HEK293 (cell line): Measurements from ENCODE around the gene FOXL2NB.

Experiments
- CTCF ChIA-PET: fragments of 350-600 bp; formaldehyde crosslinking; extraction: SDS; loops from one replicate; lab custom pipeline; 2021; ENCODE audit warnings: antibody characterized with exemption; lab: Yijun Ruan, JAX
- POLR2A ChIA-PET: fragments of 300-600 bp; formaldehyde crosslinking; extraction: SDS; loops from one replicate; lab custom pipeline; 2020; ENCODE audit warnings: antibody characterized with exemption, inconsistent platforms; lab: Yijun Ruan, JAX
- H3K27ac ChIP-seq: fragments of 200-500 bp; sonication (Bioruptor generic); 2 replicates; pipeline ENCODE4 v1.5.1; 2014; ENCODE audit warnings: low read depth, low read length, control low read depth, inconsistent platforms; ENCODE audit errors: extremely low read depth
- H3K36me3 ChIP-seq, 2 experiments: fragments of 200-500 bp in 1 of 2; sonication (Bioruptor generic) in 1 of 2; 1 replicate in 1 of 2; 2 replicates in 1 of 2; pipeline ENCODE4 v1.5.1; 2014 to 2017; ENCODE audit warnings: inconsistent platforms in 2 of 2, low read length in 2 of 2; ENCODE audit not compliant: control insufficient read depth in 2 of 2, insufficient read depth in 1 of 2
- H3K4me1 ChIP-seq: fragments of 200-500 bp; sonication (Bioruptor generic); 2 replicates; pipeline ENCODE4 v1.5.1; 2014; ENCODE audit warnings: mild to moderate bottlenecking, low read length, inconsistent platforms; ENCODE audit not compliant: control insufficient read depth, insufficient read depth
- H3K4me3 ChIP-seq: 2 replicates; pipeline ENCODE4 v1.5.1; 2011; ENCODE audit warnings: low read depth, mild to moderate bottlenecking, control low read depth, low read length, moderate library complexity
- H3K9me3 ChIP-seq: fragments of 200-500 bp; sonication (Bioruptor generic); 2 replicates; pipeline ENCODE4 v1.5.1; 2014; ENCODE audit warnings: low read depth, low read length, inconsistent platforms; ENCODE audit not compliant: control insufficient read depth, insufficient read depth
- MZF1 ChIP-seq: fragments of 450-650 bp; formaldehyde crosslinking; IDR thresholded peaks from 2 replicates; pipeline ENCODE4 v1.5.1; 2017; ENCODE audit warnings: missing biosample characterization, missing genetic modification characterization, borderline replicate concordance
- PRDM2 ChIP-seq: fragments of 450-650 bp; formaldehyde crosslinking; IDR thresholded peaks from 2 replicates; pipeline ENCODE4 v1.5.1; 2016; ENCODE audit warnings: missing biosample characterization, missing genetic modification characterization, borderline replicate concordance
- SALL2 ChIP-seq: fragments of 450-650 bp; formaldehyde crosslinking; IDR thresholded peaks from 2 replicates; pipeline ENCODE4 v1.5.0; 2017; ENCODE audit warnings: missing biosample characterization, mild to moderate bottlenecking, missing genetic modification characterization, borderline replicate concordance
- WT1 ChIP-seq: fragments of 450-650 bp; formaldehyde crosslinking; IDR thresholded peaks from 2 replicates; pipeline ENCODE4 v1.5.1; 2016; ENCODE audit warnings: missing biosample characterization, missing genetic modification characterization
- ZBTB20 ChIP-seq: fragments of 450-650 bp; formaldehyde crosslinking; IDR thresholded peaks from 2 replicates; pipeline ENCODE4 v1.5.1; 2016; ENCODE audit warnings: missing biosample characterization, missing genetic modification characterization
- ZBTB26 ChIP-seq: fragments of 450-650 bp; formaldehyde crosslinking; optimal IDR thresholded peaks from 2 replicates; pipeline ENCODE3; 2016; ENCODE audit warnings: missing biosample characterization, mild to moderate bottlenecking, missing genetic modification characterization
- ZBTB49 ChIP-seq: fragments of 450-650 bp; formaldehyde crosslinking; IDR thresholded peaks from 2 replicates; pipeline ENCODE4 v1.5.1; 2016; ENCODE audit warnings: missing biosample characterization, missing genetic modification characterization, low read depth
- ZFP37 ChIP-seq: fragments of 450-650 bp; formaldehyde crosslinking; IDR thresholded peaks from 2 replicates; pipeline ENCODE4 v1.5.1; 2016; ENCODE audit warnings: missing biosample characterization, missing genetic modification characterization
- ZFP41 ChIP-seq: fragments of 450-650 bp; formaldehyde crosslinking; IDR thresholded peaks from 2 replicates; pipeline ENCODE4 v1.5.1; 2016; ENCODE audit warnings: missing biosample characterization, missing genetic modification characterization, borderline replicate concordance
- ZNF2 ChIP-seq: fragments of 450-650 bp; formaldehyde crosslinking; IDR thresholded peaks from 2 replicates; pipeline ENCODE4 v1.5.1; 2016; ENCODE audit warnings: missing biosample characterization, missing genetic modification characterization
- ZNF423 ChIP-seq: fragments of 450-650 bp; formaldehyde crosslinking; IDR thresholded peaks from 2 replicates; pipeline ENCODE4 v1.5.1; 2016; ENCODE audit warnings: missing biosample characterization, missing genetic modification characterization
- ZNF510 ChIP-seq: fragments of 450-650 bp; formaldehyde crosslinking; IDR thresholded peaks from 2 replicates; pipeline ENCODE4 v1.5.1; 2018; ENCODE audit warnings: mild to moderate bottlenecking, missing genetic modification characterization, missing biosample characterization; ENCODE audit not compliant: insufficient replicate concordance
- ZNF571 ChIP-seq: fragments of 450-650 bp; formaldehyde crosslinking; IDR thresholded peaks from 2 replicates; pipeline ENCODE4 v1.5.0; 2017; ENCODE audit warnings: missing biosample characterization, missing genetic modification characterization
- ZNF639 ChIP-seq: fragments of 450-650 bp; formaldehyde crosslinking; IDR thresholded peaks from 2 replicates; pipeline ENCODE4 v1.5.1; 2016; ENCODE audit warnings: missing biosample characterization, missing genetic modification characterization
- ZNF654 ChIP-seq: fragments of 450-650 bp; formaldehyde crosslinking; IDR thresholded peaks from 2 replicates; pipeline ENCODE4 v1.5.1; 2016; ENCODE audit warnings: low read depth, missing biosample characterization, missing genetic modification characterization
- ZNF785 ChIP-seq: fragments of 450-650 bp; formaldehyde crosslinking; IDR thresholded peaks from 2 replicates; pipeline ENCODE4 v1.5.1; 2016; ENCODE audit warnings: missing biosample characterization, missing genetic modification characterization
- ZSCAN23 ChIP-seq: fragments of 450-650 bp; formaldehyde crosslinking; IDR thresholded peaks from 2 replicates; pipeline ENCODE4 v1.5.1; 2016; ENCODE audit warnings: missing biosample characterization, missing genetic modification characterization
- TF ChIP-seq, protein P1 (sequence below): fragments of 450-650 bp; formaldehyde crosslinking; IDR thresholded peaks from 2 replicates; pipeline ENCODE4 v1.5.1; 2016; ENCODE audit warnings: missing biosample characterization, missing genetic modification characterization

The FOXL2NB gene

GRCh38 chr3:138945709-138946662 is 1.0 kb upstream of the FOXL2NB start (continued):
- TF ChIP-seq ZBTB20 (tag by site-specific recombination): no peak

DNA sequence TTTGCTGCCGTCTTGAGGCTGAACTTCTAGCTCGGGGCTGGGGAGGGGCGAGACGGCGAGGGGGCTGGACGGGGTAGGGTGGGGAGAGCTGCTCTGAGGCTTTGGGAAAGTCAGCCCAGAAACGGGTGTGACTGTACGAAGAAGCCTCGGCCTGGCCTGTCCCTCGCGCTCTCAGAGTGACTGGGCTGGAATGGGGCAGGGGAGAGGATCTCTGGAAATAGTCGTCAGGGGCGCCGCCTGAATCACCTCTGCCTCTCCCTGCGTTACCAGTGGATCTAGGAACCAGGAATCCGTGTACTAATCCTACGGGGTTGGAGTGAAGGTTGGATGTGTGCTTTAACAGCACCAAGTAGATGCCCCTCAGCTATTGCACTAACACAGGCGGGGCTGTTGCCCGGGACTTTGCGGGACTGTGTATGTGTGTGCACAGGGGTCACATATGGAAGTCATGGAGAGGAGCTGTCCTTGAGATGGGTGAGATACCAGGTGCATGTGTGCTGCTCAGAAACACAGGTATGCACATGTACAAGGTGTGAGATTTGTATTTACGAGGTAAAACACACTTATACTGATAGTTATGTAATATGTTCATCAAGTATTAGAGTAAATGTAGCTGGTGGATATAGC is 591 bp downstream of the FOXL2NB start:
- no peaks in the 10 kb centered on the region for H3K9me3 ChIP-seq
- ChIA-PET POLR2A (no interaction called here), CTCF (interaction anchor here (1.4 to 1.7 kb wide), 2 partner anchors 12 to 382 kb away, joined by 7 to 10 read pairs; no protein-coding TSS in a partner anchor)
- no peak overlapping the region for H3K27ac ChIP-seq
- H3K4me1 ChIP-seq: no peaks in the 10 kb centered on the region
- H3K36me3 ChIP-seq: no peaks in the 10 kb centered on the region
- no peak overlapping the region for H3K4me3 ChIP-seq
- TF ChIP-seq, protein P1, sequence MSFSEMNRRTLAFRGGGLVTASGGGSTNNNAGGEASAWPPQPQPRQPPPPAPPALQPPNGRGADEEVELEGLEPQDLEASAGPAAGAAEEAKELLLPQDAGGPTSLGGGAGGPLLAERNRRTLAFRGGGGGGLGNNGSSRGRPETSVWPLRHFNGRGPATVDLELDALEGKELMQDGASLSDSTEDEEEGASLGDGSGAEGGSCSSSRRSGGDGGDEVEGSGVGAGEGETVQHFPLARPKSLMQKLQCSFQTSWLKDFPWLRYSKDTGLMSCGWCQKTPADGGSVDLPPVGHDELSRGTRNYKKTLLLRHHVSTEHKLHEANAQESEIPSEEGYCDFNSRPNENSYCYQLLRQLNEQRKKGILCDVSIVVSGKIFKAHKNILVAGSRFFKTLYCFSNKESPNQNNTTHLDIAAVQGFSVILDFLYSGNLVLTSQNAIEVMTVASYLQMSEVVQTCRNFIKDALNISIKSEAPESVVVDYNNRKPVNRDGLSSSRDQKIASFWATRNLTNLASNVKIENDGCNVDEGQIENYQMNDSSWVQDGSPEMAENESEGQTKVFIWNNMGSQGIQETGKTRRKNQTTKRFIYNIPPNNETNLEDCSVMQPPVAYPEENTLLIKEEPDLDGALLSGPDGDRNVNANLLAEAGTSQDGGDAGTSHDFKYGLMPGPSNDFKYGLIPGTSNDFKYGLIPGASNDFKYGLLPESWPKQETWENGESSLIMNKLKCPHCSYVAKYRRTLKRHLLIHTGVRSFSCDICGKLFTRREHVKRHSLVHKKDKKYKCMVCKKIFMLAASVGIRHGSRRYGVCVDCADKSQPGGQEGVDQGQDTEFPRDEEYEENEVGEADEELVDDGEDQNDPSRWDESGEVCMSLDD: no peak
- TF ChIP-seq WT1: no peak
- TF ChIP-seq ZNF639 (tag by site-specific recombination): no peak
- no peak for TF ChIP-seq ZBTB49 (tag by site-specific recombination)
- no peak for TF ChIP-seq SALL2 (tag by site-specific recombination)
- TF ChIP-seq ZNF2: no peak
- no peak for TF ChIP-seq ZNF423 (tag by site-specific recombination)
- TF ChIP-seq ZFP37 (tag by site-specific recombination): no peak
- TF ChIP-seq PRDM2 (tag by site-specific recombination): no peak
- TF ChIP-seq ZFP41: no peak
- TF ChIP-seq ZNF510 (tag by site-specific recombination): no peak
- TF ChIP-seq MZF1 (tag by site-specific recombination): no peak
- no peak for TF ChIP-seq ZBTB26 (tag by site-specific recombination)
- TF ChIP-seq ZNF571 (tag by site-specific recombination): no peak
- TF ChIP-seq ZNF654 (tag by site-specific recombination): no peak
- TF ChIP-seq ZSCAN23: no peak
- no peak for TF ChIP-seq ZNF785
